GM12872 (cell line): ENCODE measurements around the gene STXBP2.

Source experiments
- CTCF ChIP-seq: IDR thresholded peaks from 3 replicates; pipeline ENCODE4 v1.5.1; 2011; ENCODE audit warnings: low read depth, mild to moderate bottlenecking, low read length, moderate library complexity; ENCODE audit not compliant: insufficient read depth

The STXBP2 gene

GRCh38 chr19:7668842-7669241 lies 31.9 kb downstream of the STXBP2 start, which contains the start of gene RETN:
Gene RETN, plus strand, starts transcription at chr19:7669049. Its CDS starts 278 bp downstream, at chr19:7669327.
- no peak for TF ChIP-seq CTCF

- TF ChIP-seq CTCF = no peak
Measured at GRCh38 chr19:7669641-7670040, 32.7 kb downstream of the STXBP2 start.

- TF ChIP-seq CTCF = no peak
Measured at GRCh38 chr19:7670150-7670783, 33.4 kb downstream of the STXBP2 start.

GRCh38 chr19:7670790-7671189 lies 33.9 kb downstream of the STXBP2 start:
- no peak for TF ChIP-seq CTCF

- TF ChIP-seq CTCF = no peak
Measured at GRCh38 chr19:7672522-7672921, 35.6 kb downstream of the STXBP2 start.

GRCh38 chr19:7674010-7675005 lies 37.4 kb downstream of the STXBP2 start:
- TF ChIP-seq CTCF = no peak

GRCh38 chr19:7676376-7676775 lies 39.5 kb downstream of the STXBP2 start:
- TF ChIP-seq CTCF = no peak
